HepG2 (cell line): ENCODE measurements around the gene POLN. TPM values are rescaled to one million over a fixed set of nuclear protein-coding genes. Genes with fewer than 3 reads are reported as not detected.

ENCODE experiments used
- ATAC-seq: fragments of 200-7000 bp; cut with Tn5 transposase; 3 replicates; pipeline ENCODE4 v1.9.1; 2020; ENCODE audit warnings: mild to moderate bottlenecking, moderate library complexity
- BruUV-seq: library from RNA; stranded (reverse); fragments of 400-500 nt; replicated peaks from 2 replicates; lab custom pipeline; 2021; lab: Mats Ljungman, UMichigan
- CTCF ChIA-PET: fragments of 300-600 bp; formaldehyde crosslinking; extraction: SDS; loops from one replicate; lab custom pipeline; 2021; ENCODE audit warnings: low total read pairs, inconsistent platforms, low intra/inter-chr PET ratio; lab: Yijun Ruan, JAX
- POLR2A ChIA-PET: fragments of 350-600 bp; sonication (Branson Sonifier 250); formaldehyde crosslinking; loops from one replicate; lab custom pipeline; 2020; ENCODE audit warnings: antibody characterized with exemption, inconsistent platforms; lab: Yijun Ruan, JAX
- DNase-seq: peaks from one replicate; pipeline ENCODE4 v3.0.0-alpha.2; 2015; ENCODE audit warnings: low spot score
- FAIRE-seq: peaks from 3 replicates; lab custom pipeline; 2011; peaks lifted over from hg19 to GRCh38; lab: Jason Lieb, UNC
- H2AFZ ChIP-seq: one replicate; pipeline ENCODE4 v1.6.1; 2011; ENCODE audit warnings: low read length, inconsistent platforms
- H3K27ac ChIP-seq: fragments of 300-600 bp; 3 replicates; pipeline ENCODE4 v1.8.0; 2011; ENCODE audit warnings: mixed run types, mild to moderate bottlenecking, mixed read lengths, low read length, inconsistent platforms; ENCODE audit not compliant: insufficient read depth; ENCODE audit errors: extremely low read length
- H3K27me3 ChIP-seq, 2 experiments: fragments of 200-600 bp in 1 of 2; 2 replicates in 1 of 2; 3 replicates in 1 of 2; pipeline versions ENCODE4 v1.6.0 to v1.8.0; 2011; ENCODE audit warnings: low read length in 2 of 2, mild to moderate bottlenecking in 2 of 2, moderate library complexity in 2 of 2, inconsistent platforms in 1 of 2; ENCODE audit not compliant: insufficient read depth in 2 of 2, control insufficient read depth in 1 of 2
- H3K36me3 ChIP-seq, 2 experiments: fragments of 200-600 bp in 1 of 2; replicated peaks in 1 of 2; 2 replicates in 1 of 2; 3 replicates in 1 of 2; pipeline versions ENCODE4 v1.5.1 to v1.8.0; 2011; ENCODE audit warnings: low read length in 2 of 2, inconsistent platforms in 1 of 2; ENCODE audit not compliant: insufficient read depth in 2 of 2, control insufficient read depth in 1 of 2
- H3K4me1 ChIP-seq: 2 replicates; pipeline ENCODE4 v1.5.1; 2012; ENCODE audit warnings: low read length, inconsistent platforms; ENCODE audit not compliant: insufficient read depth
- H3K4me2 ChIP-seq: 2 replicates; pipeline ENCODE4 v1.6.0; 2011; ENCODE audit warnings: low read depth, low read length, inconsistent platforms
- H3K4me3 ChIP-seq, 3 experiments: fragments of 200-600 bp in 1 of 3; sonication (generic), shearing (Covaris generic) in 1 of 3; replicated peaks in 1 of 3; 2 replicates each; pipeline ENCODE4 v1.5.1; 2011 to 2016; ENCODE audit warnings: low read length in 3 of 3, inconsistent platforms in 2 of 3, low read depth in 2 of 3, mild to moderate bottlenecking in 2 of 3, control low read depth in 1 of 3, mixed read lengths in 1 of 3; ENCODE audit not compliant: insufficient read depth in 1 of 3
- H3K79me2 ChIP-seq: one replicate; pipeline ENCODE4 v1.6.1; 2011; ENCODE audit warnings: low read length, inconsistent platforms; ENCODE audit not compliant: insufficient read depth
- H3K9ac ChIP-seq: 2 replicates; pipeline ENCODE4 v1.6.0; 2011; ENCODE audit warnings: mild to moderate bottlenecking, low read depth, low read length, inconsistent platforms; ENCODE audit not compliant: insufficient read depth
- H3K9me3 ChIP-seq: 2 replicates; pipeline ENCODE4 v1.5.1; 2012; ENCODE audit warnings: mild to moderate bottlenecking, low read length
- H4K20me1 ChIP-seq: 2 replicates; pipeline ENCODE4 v1.6.0; 2011; ENCODE audit warnings: inconsistent platforms, mild to moderate bottlenecking, low read length, moderate library complexity; ENCODE audit not compliant: insufficient read depth
- ATF7 ChIP-seq, 2 experiments: fragments of 450-650 bp in 1 of 2; sonication (generic) in 1 of 2; formaldehyde crosslinking in 1 of 2; IDR thresholded peaks; 2 replicates each; pipeline versions ENCODE4 v1.4.0 to v1.6.1; 2016 to 2020; ENCODE audit warnings: antibody characterized with exemption in 1 of 2, mild to moderate bottlenecking in 1 of 2, missing genetic modification reagents in 1 of 2
- EEA1 ChIP-seq: sonication (generic); formaldehyde crosslinking; IDR thresholded peaks from 2 replicates; pipeline ENCODE4 v1.5.1; 2020; ENCODE audit warnings: mild to moderate bottlenecking, missing genetic modification reagents, borderline replicate concordance
- FOXO1 ChIP-seq: sonication (generic); formaldehyde crosslinking; IDR thresholded peaks from 2 replicates; pipeline ENCODE4 v1.4.0; 2020; ENCODE audit warnings: missing genetic modification reagents
- FOXP1 ChIP-seq, 2 experiments: fragments of 450-650 bp in 1 of 2; IDR thresholded peaks; 2 replicates each; pipeline ENCODE4 v1.6.1; 2017 to 2018; ENCODE audit warnings: antibody characterized with exemption in 1 of 2
- HNRNPLL ChIP-seq: fragments of 200-400 bp; formaldehyde crosslinking; IDR thresholded peaks from 2 replicates; pipeline ENCODE4 v1.6.1; 2017; ENCODE audit warnings: mild to moderate bottlenecking, low read depth, low read length; ENCODE audit not compliant: poor library complexity, severe bottlenecking
- PRMT3 ChIP-seq: sonication (generic); formaldehyde crosslinking; IDR thresholded peaks from 2 replicates; pipeline ENCODE4 v1.8.1; 2022; ENCODE audit warnings: low read depth, mild to moderate bottlenecking, moderate library complexity, missing genetic modification reagents, borderline replicate concordance
- ZNF292 ChIP-seq: sonication (generic); formaldehyde crosslinking; IDR thresholded peaks from 2 replicates; pipeline ENCODE4 v1.8.1; 2022; ENCODE audit warnings: mild to moderate bottlenecking, low read depth, missing genetic modification reagents, borderline replicate concordance
- ZNF780A ChIP-seq: sonication (generic); formaldehyde crosslinking; IDR thresholded peaks from 2 replicates; pipeline ENCODE4 v1.8.0; 2022; ENCODE audit warnings: mild to moderate bottlenecking, missing genetic modification reagents, moderate library complexity
- WGBS: methylation state at CpG from one replicate; pipeline ENCODE4 v1.1.6; 2017; ENCODE audit warnings: low lambda C conversion rate; 5-methylcytosine and 5-hydroxymethylcytosine counted together
- in situ Hi-C: cut with HindIII; loops from 2 replicates; pipeline ENCODE4 v1.10.0; 2017; ENCODE audit warnings: low pct_unique_long_range_greater_than_20kb; ENCODE audit not compliant: extremely low pct_ligation_motif_present
- intact Hi-C: fragments of 100-400 bp; cut with micrococcal nuclease; formaldehyde crosslinking; loops from one replicate; pipeline ENCODE4 v1.10.0; 2022; ENCODE audit not compliant: unreplicated experiment
- polyA plus RNA-seq, 8 experiments: library from polyadenylated mRNA; depleted of rRNA in 3 of 8; stranded (reverse) in 7 of 8; unstranded in 1 of 8; fragments of >200 nt; fragmentation: Illumina TruSeq in 4 of 8; extraction: Trizol in 4 of 8; gene quantifications; 2 replicates each; pipeline versions ENCODE4 v1.2.1 to v1.2.3, GENCODE V29; 2011 to 2016; ENCODE audit warnings: low read depth in 4 of 8, missing spikeins in 1 of 8, mixed read lengths in 1 of 8; ENCODE audit not compliant: insufficient read depth in 1 of 8
- total RNA-seq, 5 experiments: library from RNA; depleted of rRNA; stranded (reverse); fragments of >200 nt; fragmentation: Illumina TruSeq; extraction: Trizol; gene quantifications; 2 replicates each; pipeline ENCODE4 v1.2.3, GENCODE V29; 2016; ENCODE audit warnings: low read depth in 1 of 5

Gene POLN
- total and polyA plus RNA-seq, 2 of the 13 experiments (the other 11 are each of a cell fraction or from before 2014, with no cell fraction given): 0.93 to 1.5 TPM

DNA sequence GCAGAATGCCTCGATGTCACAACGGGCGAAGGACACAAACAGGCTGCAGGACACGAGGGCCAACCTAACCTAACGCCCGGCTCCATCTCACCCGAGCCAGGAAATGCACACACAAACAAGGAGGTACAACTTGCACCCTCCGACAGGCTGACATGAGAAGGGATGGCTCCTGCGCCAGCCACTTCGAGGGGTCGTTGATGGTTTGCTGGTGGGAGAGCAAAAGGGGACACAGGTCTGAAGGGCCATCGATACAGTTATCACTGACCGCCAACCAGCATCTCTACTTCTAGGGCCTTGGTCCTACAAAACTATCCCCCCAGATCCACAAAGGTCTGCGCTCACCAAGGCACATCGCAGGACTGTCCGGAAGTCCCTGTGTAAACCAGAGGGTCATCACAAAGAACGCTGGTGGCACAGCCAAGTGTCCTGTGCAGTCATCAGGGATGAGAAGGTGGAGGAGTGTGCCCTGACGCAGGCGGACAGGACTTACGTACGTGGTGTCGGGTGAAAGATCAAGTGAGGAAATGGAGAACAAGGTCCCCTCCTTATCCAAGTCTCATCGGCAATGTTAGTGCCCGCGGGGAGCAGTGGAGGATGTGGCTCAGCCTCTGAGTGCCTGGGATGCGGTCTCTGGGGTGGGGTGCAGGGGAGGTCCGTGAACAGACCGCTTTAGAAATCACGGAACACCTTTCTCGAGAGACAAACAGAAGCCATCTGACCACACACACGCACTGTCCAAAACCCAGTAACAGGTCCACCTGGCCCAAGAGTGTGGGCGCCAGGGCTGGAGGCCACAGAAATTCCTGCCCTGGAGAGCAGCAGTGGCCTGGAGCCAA lies 13.0 kb upstream of the POLN start:
- no peak overlapping the region for H2AFZ ChIP-seq
- H4K20me1 ChIP-seq: no peaks in the 10 kb centered on the region
- ChIA-PET CTCF (no interaction called here), POLR2A (no interaction called here)
- H3K9ac ChIP-seq: no peak overlapping the region
- peaks cover 9 to 16% of the 10 kb centered on the region in 2 experiments; a peak in 4 of 5 replicates for H3K36me3 ChIP-seq
- ATAC-seq (no peak), FAIRE-seq (no peak), DNase-seq (no peak)
- intact Hi-C loops: no loop called here
- no peaks in the 10 kb centered on the region for H3K79me2 ChIP-seq
- no TSS peak for BruUV-seq
- H3K4me3 ChIP-seq: no peak overlapping the region
- WGBS: 96% methylated on average over 25 of the region's 32 CpGs
- no peak overlapping the region for H3K27ac ChIP-seq
- no peaks in the 10 kb centered on the region for H3K27me3 ChIP-seq
- in situ Hi-C loops: no loop called here
- H3K4me2 ChIP-seq: no peak overlapping the region
- H3K4me1 ChIP-seq: peaks cover 7% of the 10 kb centered on the region
- no peaks in the 10 kb centered on the region for H3K9me3 ChIP-seq
- no peak for TF ChIP-seq ZNF292
- TF ChIP-seq FOXP1 (IDR thresholded peaks at IDR 0.05): no peak
- no peak for TF ChIP-seq FOXP1 (CRISPR knock-in tag; IDR thresholded peaks at IDR 0.05)
- TF ChIP-seq EEA1 (CRISPR knock-in tag): no peak
- TF ChIP-seq FOXO1 (CRISPR knock-in tag): no peak
- peak; percentile 21 for TF ChIP-seq HNRNPLL
- no peak for TF ChIP-seq ZNF780A
- TF ChIP-seq PRMT3 (CRISPR knock-in tag): no peak
- TF ChIP-seq ATF7 (IDR thresholded peaks at IDR 0.05): no peak
- no peak for TF ChIP-seq ATF7 (CRISPR knock-in tag; IDR thresholded peaks at IDR 0.05)
